Measurements from ENCODE around the gene NDUFS8.

DNA sequence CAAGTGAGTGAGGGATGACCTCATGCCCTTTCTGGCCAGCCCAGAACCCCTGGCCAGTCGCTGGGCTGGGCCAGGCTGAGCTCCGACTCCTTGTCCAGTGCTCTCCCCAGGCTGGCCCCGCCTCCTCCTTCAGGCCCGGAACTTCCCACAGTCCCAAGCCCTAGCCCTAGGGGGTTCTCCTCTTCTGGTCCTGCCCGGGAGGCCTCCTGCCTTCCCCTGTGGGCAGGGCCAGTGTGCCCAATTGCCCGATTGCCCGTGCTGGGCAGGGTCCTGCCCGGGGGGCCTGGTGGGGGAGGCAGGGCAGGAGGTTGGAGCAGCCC is 12.5 kb downstream of the NDUFS8 start:
- no peak for TF ChIP-seq POLR2A (IDR thresholded peaks at IDR 0.05)
- TF ChIP-seq, protein P1, sequence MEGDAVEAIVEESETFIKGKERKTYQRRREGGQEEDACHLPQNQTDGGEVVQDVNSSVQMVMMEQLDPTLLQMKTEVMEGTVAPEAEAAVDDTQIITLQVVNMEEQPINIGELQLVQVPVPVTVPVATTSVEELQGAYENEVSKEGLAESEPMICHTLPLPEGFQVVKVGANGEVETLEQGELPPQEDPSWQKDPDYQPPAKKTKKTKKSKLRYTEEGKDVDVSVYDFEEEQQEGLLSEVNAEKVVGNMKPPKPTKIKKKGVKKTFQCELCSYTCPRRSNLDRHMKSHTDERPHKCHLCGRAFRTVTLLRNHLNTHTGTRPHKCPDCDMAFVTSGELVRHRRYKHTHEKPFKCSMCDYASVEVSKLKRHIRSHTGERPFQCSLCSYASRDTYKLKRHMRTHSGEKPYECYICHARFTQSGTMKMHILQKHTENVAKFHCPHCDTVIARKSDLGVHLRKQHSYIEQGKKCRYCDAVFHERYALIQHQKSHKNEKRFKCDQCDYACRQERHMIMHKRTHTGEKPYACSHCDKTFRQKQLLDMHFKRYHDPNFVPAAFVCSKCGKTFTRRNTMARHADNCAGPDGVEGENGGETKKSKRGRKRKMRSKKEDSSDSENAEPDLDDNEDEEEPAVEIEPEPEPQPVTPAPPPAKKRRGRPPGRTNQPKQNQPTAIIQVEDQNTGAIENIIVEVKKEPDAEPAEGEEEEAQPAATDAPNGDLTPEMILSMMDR (IDR thresholded peaks at IDR 0.05) = no peak
